Naive thymus-derived CD4-positive, alpha-beta T cell (primary cell): Measurements from ENCODE around the gene RGL4. TPM values are rescaled to one million over a fixed set of nuclear protein-coding genes. Genes with fewer than 3 reads are reported as not detected.

Experiments used
- ATAC-seq: fragments of 150-1000 bp; cut with Tn5 transposase; 2 replicates; pipeline ENCODE4 v1.10.0; 2021; ENCODE audit warnings: mild to moderate bottlenecking, moderate library complexity
- CTCF ChIA-PET: fragments of 350-600 bp; sonication (Branson Sonifier 250); formaldehyde crosslinking; loops from one replicate; lab custom pipeline; 2021; ENCODE audit warnings: antibody characterized with exemption; lab: Charles Lee
- POLR2A ChIA-PET: fragments of 350-600 bp; sonication (Branson Sonifier 250); formaldehyde crosslinking; loops from one replicate; lab custom pipeline; 2021; ENCODE audit warnings: antibody characterized with exemption, inconsistent platforms; lab: Charles Lee
- DNase-seq, 9 donors: peaks; one replicate each; pipeline versions ENCODE4 v3.0.0 to v3.0.0-alpha.2; 2020 to 2022; ENCODE audit warnings: mixed read lengths in 1 of 9
- H3K27ac ChIP-seq: one replicate; pipeline ENCODE4 v1.7.0; 2013; ENCODE audit warnings: mild to moderate bottlenecking, low read depth, low read length, moderate library complexity
- H3K27me3 ChIP-seq, 2 donors: one replicate each; pipeline ENCODE4 v1.7.0; 2013; ENCODE audit warnings: low read length in 2 of 2, mild to moderate bottlenecking in 2 of 2, moderate library complexity in 2 of 2; ENCODE audit not compliant: control insufficient read depth in 2 of 2, insufficient read depth in 2 of 2
- H3K36me3 ChIP-seq, 3 experiments: 1 replicate in 2 of 3; 2 replicates in 1 of 3; pipeline ENCODE4 v1.7.0; 2013; ENCODE audit warnings: low read length in 3 of 3, mild to moderate bottlenecking in 3 of 3, moderate library complexity in 1 of 3; ENCODE audit not compliant: insufficient read depth in 3 of 3, control insufficient read depth in 2 of 3
- H3K4me1 ChIP-seq, 2 donors: one replicate each; pipeline ENCODE4 v1.7.0; 2013; ENCODE audit warnings: low read length in 2 of 2, mild to moderate bottlenecking in 2 of 2, moderate library complexity in 1 of 2; ENCODE audit not compliant: control insufficient read depth in 2 of 2, insufficient read depth in 2 of 2
- H3K4me3 ChIP-seq: 2 replicates; pipeline ENCODE4 v1.7.0; 2013; ENCODE audit warnings: mild to moderate bottlenecking, low read length
- H3K9me3 ChIP-seq, 3 experiments: 1 replicate in 2 of 3; 2 replicates in 1 of 3; pipeline ENCODE4 v1.7.0; 2013; ENCODE audit warnings: low read length in 3 of 3; ENCODE audit not compliant: control insufficient read depth in 2 of 3
- H3K27ac Mint-ChIP-seq, 9 donors: one replicate each; pipeline ENCODE4 v1.8.0; 2020 to 2022; ENCODE audit warnings: mixed read lengths in 9 of 9, mild to moderate bottlenecking in 8 of 9, moderate library complexity in 5 of 9, inconsistent platforms in 2 of 9
- H3K27me3 Mint-ChIP-seq, 5 donors: one replicate each; pipeline ENCODE4 v1.8.0; 2021 to 2022; ENCODE audit warnings: mixed read lengths in 5 of 5, mild to moderate bottlenecking in 1 of 5
- H3K36me3 Mint-ChIP-seq, 5 donors: one replicate each; pipeline ENCODE4 v1.8.0; 2020 to 2022; ENCODE audit warnings: mixed read lengths in 5 of 5, mild to moderate bottlenecking in 3 of 5, inconsistent platforms in 1 of 5
- H3K4me1 Mint-ChIP-seq, 7 donors: one replicate each; pipeline ENCODE4 v1.8.0; 2020 to 2022; ENCODE audit warnings: mixed read lengths in 7 of 7, mild to moderate bottlenecking in 3 of 7, inconsistent platforms in 1 of 7
- H3K4me3 Mint-ChIP-seq, 10 donors: one replicate each; pipeline ENCODE4 v1.8.0; 2020 to 2022; ENCODE audit warnings: mild to moderate bottlenecking in 10 of 10, mixed read lengths in 10 of 10, moderate library complexity in 6 of 10, inconsistent platforms in 2 of 10
- H3K9me3 Mint-ChIP-seq, 11 donors: one replicate each; pipeline ENCODE4 v1.8.0; 2020 to 2022; ENCODE audit warnings: mixed read lengths in 11 of 11, mild to moderate bottlenecking in 4 of 11, inconsistent platforms in 1 of 11, moderate library complexity in 1 of 11
- intact Hi-C, 2 donors: fragments of 100-400 bp; cut with micrococcal nuclease; formaldehyde crosslinking; loops; one replicate each; pipeline ENCODE4 v1.15.1; 2023
- polyA plus RNA-seq, 2 donors: library from polyadenylated mRNA; unstranded; fragments of 300-500 nt; fragmentation: Illumina TruSeq; gene quantifications; one replicate each; pipeline ENCODE4 v1.2.3, GENCODE V29; 2021
- total RNA-seq, 6 experiments: library from RNA in 5 of 6; stranded (reverse) in 5 of 6; gene quantifications; 1 replicate in 5 of 6; 2 replicates in 1 of 6; pipeline ENCODE4 v1.2.3 and lab custom pipeline; 2021 to 2026

The RGL4 gene
- total and polyA plus RNA-seq, 7 experiments from 2014 or later: 13.8 to 95.0 (median 23.4) TPM

- DNase-seq: no peak
- Histone ChIP-seq H3K9me3 (no peaks in the 10 kb centered on the region), H3K27ac (no peak overlapping the region), H3K36me3 (peaks cover 0 to 74% (median 16%) of the 10 kb centered on the region in 3 experiments), H3K4me3 (no peak overlapping the region), H3K27me3 (no peaks in the 10 kb centered on the region), H3K4me1 (peaks cover 10 to 12% of the 10 kb centered on the region in 2 donors)
- intact Hi-C loops: loop anchor here in 1 of 2 donors (10.0 kb wide), 1 partner anchor 843 kb away; the partner anchor contains the start of genes GUCD1 and SNRPD3
- no peak for ATAC-seq
- Mint-ChIP-seq H3K4me3 (no peak overlapping the region), H3K4me1 (peaks cover 23 to 50% (median 43%) of the 10 kb centered on the region in 7 donors), H3K27me3 (no peaks in the 10 kb centered on the region), H3K27ac (peak overlapping the region in 2 of 9 donors; percentile 4 to 37), H3K36me3 (peaks cover 24 to 48% (median 35%) of the 10 kb centered on the region in 5 donors), H3K9me3 (no peaks in the 10 kb centered on the region)
- CTCF ChIA-PET: no interaction called here
- POLR2A ChIA-PET: interaction anchor here (2.2 kb wide), 1 partner anchor 16 kb away, joined by 8 read pairs; no protein-coding TSS in a partner anchor
These were observed 21.4 kb downstream of the RGL4 start for GRCh38 chr22:23712256-23712655.

- H3K4me3 ChIP-seq: no peak overlapping the region
- no peaks in the 10 kb centered on the region for H3K9me3 Mint-ChIP-seq
- peaks cover 0 to 57% (median 9%) of the 10 kb centered on the region in 3 experiments for H3K36me3 ChIP-seq
- ATAC-seq: no peak
- H3K27ac ChIP-seq: no peak overlapping the region
- H3K27ac Mint-ChIP-seq: peak overlapping the region in 6 of 9 donors; percentile 23 to 70 (median 44)
- H3K9me3 ChIP-seq: no peaks in the 10 kb centered on the region
- intact Hi-C loops: loop anchor here in 1 of 2 donors (10.0 kb wide), 1 partner anchor 841 kb away; the partner anchor contains the start of genes GUCD1 and SNRPD3
- H3K4me1 ChIP-seq: peaks cover 10 to 12% of the 10 kb centered on the region in 2 donors
- H3K27me3 ChIP-seq: no peaks in the 10 kb centered on the region
- POLR2A ChIA-PET: interaction anchor here (0.7 to 2.2 kb wide), 3 partner anchors 11 to 72 kb away, joined by 3 to 8 read pairs (median 6); no protein-coding TSS in a partner anchor
- no peak for DNase-seq
- H3K27me3 Mint-ChIP-seq: no peaks in the 10 kb centered on the region
- CTCF ChIA-PET: no interaction called here
- H3K4me1 Mint-ChIP-seq: peaks cover 23 to 45% (median 37%) of the 10 kb centered on the region in 7 donors
- peak overlapping the region in 8 of 10 donors; percentile 7 to 54 (median 25) for H3K4me3 Mint-ChIP-seq
- peaks cover 12 to 37% (median 22%) of the 10 kb centered on the region in 5 donors for H3K36me3 Mint-ChIP-seq
These were observed 23.1 kb downstream of the RGL4 start for GRCh38 chr22:23713696-23714595.

- Mint-ChIP-seq H3K36me3 (peaks cover 6 to 28% (median 16%) of the 10 kb centered on the region in 5 donors), H3K4me1 (peaks cover 23 to 41% (median 29%) of the 10 kb centered on the region in 7 donors), H3K9me3 (no peaks in the 10 kb centered on the region), H3K27me3 (no peaks in the 10 kb centered on the region), H3K4me3 (peak overlapping the region; percentile 66 to 88 (median 80)), H3K27ac (peak overlapping the region; percentile 44 to 90 (median 74))
- no peaks in the 10 kb centered on the region for H3K9me3 ChIP-seq
- no peak overlapping the region for H3K4me3 ChIP-seq
- intact Hi-C loops: loop anchor here (5.0 to 10.0 kb wide), 5 partner anchors 37 to 840 kb away; partner anchors contain the start of genes GUCD1 (in 1 of the 2), SLC2A11 (in 1 of the 2), SNRPD3 (in 1 of the 2) and VPREB3 (in 1 of the 2)
- DNase-seq (no peak), ATAC-seq (no peak)
- no peaks in the 10 kb centered on the region for H3K27me3 ChIP-seq
- ChIA-PET POLR2A (interaction anchor here (3.8 kb wide), 1 partner anchor 18 kb away, joined by 39 read pairs; no protein-coding TSS in a partner anchor), CTCF (interaction anchor here (0.6 kb wide), 1 partner anchor 13 kb away, joined by 3 read pairs; no protein-coding TSS in a partner anchor)
- H3K4me1 ChIP-seq: peaks cover 10 to 12% of the 10 kb centered on the region in 2 donors
- H3K36me3 ChIP-seq: peaks cover 0 to 48% (median 9%) of the 10 kb centered on the region in 3 experiments
- peak overlapping the region; percentile 2 for H3K27ac ChIP-seq
These were observed 24.1 kb downstream of the RGL4 start for GRCh38 chr22:23714596-23715578.

GRCh38 chr22:23715806-23716375, 25.1 kb downstream of the RGL4 start:
- Mint-ChIP-seq H3K27me3 (no peaks in the 10 kb centered on the region), H3K9me3 (no peaks in the 10 kb centered on the region), H3K4me1 (peaks cover 16 to 31% (median 21%) of the 10 kb centered on the region in 7 donors), H3K4me3 (peak overlapping the region; percentile 66 to 88 (median 80)), H3K36me3 (peaks cover 4 to 18% (median 6%) of the 10 kb centered on the region in 5 donors), H3K27ac (peak overlapping the region; percentile 44 to 90 (median 74))
- Histone ChIP-seq H3K27me3 (no peaks in the 10 kb centered on the region), H3K9me3 (no peaks in the 10 kb centered on the region), H3K4me3 (peak overlapping the region; percentile 71), H3K27ac (peak overlapping the region; percentile 2), H3K36me3 (peaks cover 0 to 38% (median 9%) of the 10 kb centered on the region in 3 experiments), H3K4me1 (peaks cover 10 to 12% of the 10 kb centered on the region in 2 donors)
- ATAC-seq (no peak), DNase-seq (no peak)
- POLR2A ChIA-PET: interaction anchor here (0.7 to 3.8 kb wide), 6 partner anchors 14 to 71 kb away, joined by 3 to 39 read pairs (median 10); partner anchors contain the start of genes C22orf15, SMARCB1 and ZNF70
- CTCF ChIA-PET: no interaction called here
- intact Hi-C loops: loop anchor here (5.0 to 10.0 kb wide), 5 partner anchors 36 to 839 kb away; partner anchors contain the start of genes GUCD1 (in 1 of the 2), SLC2A11 (in 1 of the 2), SNRPD3 (in 1 of the 2) and VPREB3 (in 1 of the 2)
